Transverse colon (tissue), 4 donors: ENCODE results near the gene DNAJB11. TPM values are rescaled to one million over a fixed set of nuclear protein-coding genes. Genes with fewer than 3 reads are reported as not detected.

Experiments
- DNase-seq: peaks from one replicate; pipeline ENCODE4 v3.0.0-alpha.2; 2019
- H3K27ac ChIP-seq, 4 donors: fragments of 200-600 bp; sonication (generic); 2 replicates each; pipeline ENCODE4 v1.5.1; 2016 to 2018; ENCODE audit warnings: inconsistent platforms in 4 of 4
- H3K27me3 ChIP-seq: fragments of 200-600 bp; sonication (generic); 2 replicates; pipeline ENCODE4 v1.5.1; 2017; ENCODE audit warnings: inconsistent platforms
- H3K36me3 ChIP-seq, 4 donors: fragments of 200-600 bp; sonication (generic); 2 replicates each; pipeline ENCODE4 v1.5.1; 2017 to 2019; ENCODE audit warnings: inconsistent platforms in 4 of 4
- H3K4me1 ChIP-seq, 4 donors: fragments of 200-600 bp; sonication (generic); 2 replicates each; pipeline ENCODE4 v1.5.1; 2017 to 2020; ENCODE audit warnings: inconsistent platforms in 4 of 4
- H3K4me3 ChIP-seq, 4 donors: fragments of 200-600 bp; sonication (generic); 1 replicate in 1 of 4; 2 replicates in 3 of 4; pipeline versions ENCODE4 v1.5.1 to v1.6.1; 2017 to 2019; ENCODE audit warnings: inconsistent platforms in 4 of 4
- H3K9me3 ChIP-seq, 2 donors: fragments of 200-600 bp; sonication (generic); 2 replicates each; pipeline ENCODE4 v1.5.1; 2017 to 2019; ENCODE audit warnings: inconsistent platforms in 2 of 2
- CTCF ChIP-seq, 5 experiments: fragments of 200-600 bp in 3 of 5; fragments of 450-650 bp in 2 of 5; sonication (generic) in 3 of 5; IDR thresholded peaks; 1 replicate in 2 of 5; 2 replicates in 3 of 5; pipeline ENCODE4 v1.5.1; 2016 to 2017; ENCODE audit warnings: antibody characterized with exemption in 5 of 5, inconsistent platforms in 3 of 5, mild to moderate bottlenecking in 2 of 5, moderate library complexity in 1 of 5
- EP300 ChIP-seq: sonication (generic); formaldehyde crosslinking; IDR thresholded peaks from one replicate; pipeline ENCODE4 v1.6.1; 2017; ENCODE audit warnings: antibody characterized with exemption, low read depth
- POLR2A ChIP-seq: fragments of 450-650 bp; IDR thresholded peaks from one replicate; pipeline ENCODE4 v1.6.1; 2016; ENCODE audit warnings: antibody characterized with exemption, mild to moderate bottlenecking, moderate library complexity
- POLR2AphosphoS5 ChIP-seq, 3 donors: sonication (generic); formaldehyde crosslinking; IDR thresholded peaks; one replicate each; pipeline ENCODE4 v1.6.1; 2016; ENCODE audit warnings: antibody characterized with exemption in 3 of 3
- WGBS, 2 donors: methylation state at CpG; one replicate each; pipeline ENCODE4 v1.1.5; 2018; ENCODE audit warnings: low coverage in 1 of 2; 5-methylcytosine and 5-hydroxymethylcytosine counted together
- in situ Hi-C, 4 donors: fragments of 200-750 bp; cut with MboI; loops; one replicate each; pipeline versions ENCODE4 v1.15.0 to v1.15.1; 2017; ENCODE audit warnings: low sequenced_read_pairs in 3 of 4, low pct_ligation_motif_present in 1 of 4, low pct_unique_long_range_greater_than_20kb in 1 of 4
- intact Hi-C: fragments of 100-400 bp; cut with DNase I; formaldehyde crosslinking; loops from one replicate; pipeline ENCODE4 v1.15.1; 2023; ENCODE audit warnings: low total_unique reads
- total RNA-seq, 4 donors: library from RNA; depleted of rRNA; stranded (reverse); fragments of >200 nt; gene quantifications; one replicate each; pipeline ENCODE4 v1.1.0, GENCODE V29; 2016

The DNAJB11 gene
- total RNA-seq, 4 donors from 2014 or later: 15.7 to 50.0 (median 29.4) TPM

- H3K27ac ChIP-seq: no peak overlapping the region
- H3K4me1 ChIP-seq: no peaks in the 10 kb centered on the region
- WGBS, 2 donors: 72 to 82% methylated on average over 3 of the region's 3 CpGs
- intact Hi-C loops: no loop called here
- H3K9me3 ChIP-seq: no peaks in the 10 kb centered on the region
- H3K27me3 ChIP-seq: no peaks in the 10 kb centered on the region
- TF ChIP-seq EP300 (no peak), POLR2A (no peak), POLR2AphosphoS5 (IDR thresholded peaks at IDR 0.05) (no peak), CTCF (IDR thresholded peaks at IDR 0.05) (no peak)
- DNase-seq: no peak
- in situ Hi-C loops: no loop called here
- H3K36me3 ChIP-seq: no peaks in the 10 kb centered on the region
- no peak overlapping the region for H3K4me3 ChIP-seq
Observed at GRCh38 chr3:186593862-186594261, 23.3 kb downstream of the DNAJB11 start.

DNA sequence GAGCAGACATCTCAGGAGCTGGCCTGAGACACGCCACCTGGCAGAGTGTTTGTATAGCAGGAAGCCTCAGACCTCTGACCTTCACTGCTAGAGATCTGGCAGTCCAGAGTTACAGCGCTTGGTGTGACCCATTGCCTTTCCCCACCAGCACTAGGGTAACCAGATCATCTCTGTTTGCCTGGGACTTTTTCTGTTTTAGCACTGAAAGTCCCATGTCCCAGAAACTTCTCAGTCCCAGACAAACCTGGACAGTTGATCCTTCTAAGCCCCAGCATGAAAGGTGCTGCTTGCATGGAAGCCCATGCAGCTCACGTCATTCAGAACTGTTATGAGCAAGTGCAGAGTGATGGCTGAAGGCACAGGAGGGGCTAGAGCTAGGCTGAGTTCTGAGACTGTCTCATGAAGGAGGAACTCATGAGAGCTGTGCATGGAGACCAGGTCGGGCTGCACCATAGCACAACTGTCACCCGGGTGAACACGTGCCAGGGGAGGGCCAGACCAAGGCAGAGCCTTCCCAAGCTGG is 24.1 kb downstream of the DNAJB11 start:
- H3K36me3 ChIP-seq: no peaks in the 10 kb centered on the region
- no peak overlapping the region for H3K27ac ChIP-seq
- intact Hi-C loops: no loop called here
- no peaks in the 10 kb centered on the region for H3K27me3 ChIP-seq
- H3K4me3 ChIP-seq: no peak overlapping the region
- peaks cover 0 to 2% (median 0%) of the 10 kb centered on the region in 4 donors for H3K4me1 ChIP-seq
- no peaks in the 10 kb centered on the region for H3K9me3 ChIP-seq
- WGBS, 2 donors: 77% methylated on average over 6 of the region's 6 CpGs; no CpG with 5 or more reads in 1 of the 2 donors
- TF ChIP-seq POLR2AphosphoS5 (IDR thresholded peaks at IDR 0.05) (no peak), POLR2A (no peak), EP300 (no peak), CTCF (IDR thresholded peaks at IDR 0.05) (no peak)
- in situ Hi-C loops: no loop called here
- DNase-seq: no peak

DNA sequence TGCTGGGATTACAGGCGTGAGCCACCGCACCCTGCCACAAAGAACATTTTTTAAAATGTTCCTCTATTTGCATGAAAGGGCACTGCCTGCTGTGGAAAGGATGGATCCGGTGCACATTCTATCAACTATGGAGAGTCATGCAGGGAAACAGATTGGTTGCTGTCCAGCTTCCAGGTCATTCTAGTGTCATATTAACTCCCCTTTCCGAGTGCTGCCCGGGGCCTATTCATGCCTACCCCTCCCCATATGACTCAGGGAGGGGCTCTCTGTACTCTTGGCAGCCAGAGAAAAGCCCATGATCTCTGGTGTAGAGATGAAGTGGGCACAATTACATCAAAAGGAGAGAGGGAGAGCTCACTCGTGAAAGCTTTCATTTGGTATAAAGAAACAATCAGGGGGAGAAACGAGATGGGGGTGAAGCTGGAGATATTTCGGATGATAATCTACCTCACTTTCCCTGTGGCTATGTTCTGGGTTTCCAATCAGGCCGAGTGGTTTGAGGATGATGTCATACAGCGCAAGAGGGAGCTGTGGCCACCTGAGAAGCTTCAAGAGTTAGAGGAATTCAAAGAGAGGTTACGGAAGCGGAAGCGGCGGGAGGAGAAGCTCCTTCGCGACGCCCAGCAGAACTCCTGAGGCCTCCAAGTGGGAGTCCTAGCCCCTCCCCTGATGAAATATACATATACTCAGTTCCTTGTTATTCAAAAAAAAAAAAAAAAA is 26.2 kb downstream of the DNAJB11 start:
- intact Hi-C loops (no loop called here), in situ Hi-C loops (no loop called here)
- 48 to 72% methylated on average over 5 to 17 of the region's 17 CpGs for WGBS, 2 donors
- no peak for DNase-seq
- no peaks in the 10 kb centered on the region for H3K27me3 ChIP-seq
- no peak overlapping the region for H3K27ac ChIP-seq
- no peaks in the 10 kb centered on the region for H3K36me3 ChIP-seq
- peaks cover 0 to 4% (median 0%) of the 10 kb centered on the region in 4 donors for H3K4me1 ChIP-seq
- no peaks in the 10 kb centered on the region for H3K9me3 ChIP-seq
- no peak overlapping the region for H3K4me3 ChIP-seq
- TF ChIP-seq CTCF (IDR thresholded peaks at IDR 0.05) (no peak), POLR2AphosphoS5 (IDR thresholded peaks at IDR 0.05) (no peak), POLR2A (no peak), EP300 (no peak)

DNA sequence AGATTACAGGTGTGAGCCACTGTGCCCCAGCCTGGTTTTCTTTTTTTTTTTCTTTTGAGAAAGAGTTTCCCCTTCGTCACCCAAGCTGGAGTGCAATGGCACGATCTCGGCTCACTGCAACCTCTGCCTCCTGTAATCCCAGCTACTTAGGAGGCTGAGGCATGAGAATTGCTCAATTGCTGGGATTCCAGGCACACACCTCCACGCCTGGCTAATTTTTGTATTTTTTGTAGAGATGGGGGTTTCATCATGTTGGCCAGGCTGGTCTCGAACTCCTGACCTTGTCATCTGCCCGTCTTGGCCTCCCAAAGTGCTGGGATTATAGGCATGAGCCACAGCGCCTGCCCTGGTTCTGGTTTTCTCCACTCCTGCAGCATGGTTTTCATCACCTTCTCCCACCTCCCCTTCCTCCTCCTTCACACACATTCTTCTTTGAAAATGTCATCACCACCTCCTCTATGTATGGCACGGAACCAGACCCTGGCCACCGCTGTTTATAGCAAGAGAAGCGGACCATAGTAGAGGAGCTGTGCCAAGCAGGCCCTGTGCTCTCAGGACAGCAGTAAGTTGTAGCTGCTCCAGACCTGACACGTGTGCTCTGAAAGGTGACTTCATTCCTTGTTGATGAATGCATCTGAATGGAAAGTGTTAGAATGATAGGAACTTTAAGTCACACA is 27.7 kb downstream of the DNAJB11 start:
- intact Hi-C loops (no loop called here), in situ Hi-C loops (no loop called here)
- H3K4me3 ChIP-seq: no peak overlapping the region
- 75 to 81% methylated on average over 7 to 11 of the region's 11 CpGs for WGBS, 2 donors
- peaks cover 0 to 4% (median 0%) of the 10 kb centered on the region in 4 donors for H3K4me1 ChIP-seq
- H3K9me3 ChIP-seq: no peaks in the 10 kb centered on the region
- H3K36me3 ChIP-seq: no peaks in the 10 kb centered on the region
- no peak for TF ChIP-seq POLR2AphosphoS5 (IDR thresholded peaks at IDR 0.05)
- no peak for TF ChIP-seq CTCF (IDR thresholded peaks at IDR 0.05)
- no peak for TF ChIP-seq POLR2A
- TF ChIP-seq EP300: no peak
- H3K27me3 ChIP-seq: no peaks in the 10 kb centered on the region
- no peak for DNase-seq
- H3K27ac ChIP-seq: no peak overlapping the region
